ENCODE measurements around the gene LRRC18.

DNA sequence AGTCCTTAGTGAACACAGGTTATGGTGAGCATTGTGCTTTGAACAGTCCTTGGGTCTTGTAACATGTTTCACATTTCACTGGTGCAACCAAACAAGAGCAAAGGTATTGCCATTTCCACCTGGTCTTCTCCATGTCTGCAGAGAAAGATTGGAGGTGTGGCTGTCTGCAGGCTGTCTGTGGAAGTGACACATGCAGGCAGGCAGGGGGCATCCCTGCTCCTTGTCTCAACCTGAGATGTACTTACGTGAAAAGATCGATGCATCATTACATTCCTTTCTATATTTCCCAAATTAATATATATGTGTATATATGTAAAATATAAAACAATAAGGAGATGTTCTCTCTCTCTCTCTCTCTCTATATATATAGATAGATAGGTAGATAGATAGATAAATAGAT lies 54.3 kb downstream of the LRRC18 start:
- TF ChIP-seq POLR2AphosphoS5 (IDR thresholded peaks at IDR 0.05; ENCODE audit: low read depth, low read length) (no peak), POLR2A (IDR thresholded peaks at IDR 0.05; ENCODE audit: low read depth, low read length) (no peak), TAF1 (IDR thresholded peaks at IDR 0.05; ENCODE audit: low read depth, low read length) (no peak), SPI1 (IDR thresholded peaks at IDR 0.05; ENCODE audit: low read depth, low read length) (no peak), POU2F2 (IDR thresholded peaks at IDR 0.05; ENCODE audit: low read depth, low read length) (no peak)

Data from GM12891 (cell line).